ENCODE results near the gene WDR93. TPM values are rescaled to one million over a fixed set of nuclear protein-coding genes. Genes with fewer than 3 reads are reported as not detected.
A peak's percentile ranks its signal among the peaks of the same experiment; 100 is the strongest.

Gene WDR93
- total and polyA plus RNA-seq, 9 donors: 0.04 to 0.32 (median 0.18) TPM; not detected in 1

- H3K4me3 ChIP-seq (ENCODE audit: low read length): no peak overlapping the region
- peak overlapping the region; percentile 52 for H3K27ac ChIP-seq (ENCODE audit: low read length)
- H3K4me1 ChIP-seq (ENCODE audit: control insufficient read depth, insufficient read depth, low read length): peaks cover 25% of the 10 kb centered on the region
- no peaks in the 10 kb centered on the region for H3K36me3 ChIP-seq (ENCODE audit: control insufficient read depth, insufficient read depth, low read length)
- H3K27me3 ChIP-seq (ENCODE audit: control insufficient read depth, insufficient read depth, low read length): no peaks in the 10 kb centered on the region
- DNase-seq: peak; percentile 87
- H3K9me3 ChIP-seq (replicated peaks; ENCODE audit: control insufficient read depth, low read depth, low read length): no peaks in the 10 kb centered on the region
- 22% methylated on average over 8 of the region's 11 CpGs for WGBS (ENCODE audit: insufficient coverage)
These were observed 27.6 kb upstream of the WDR93 start for GRCh38 chr15:89662893-89663626.

GRCh38 chr15:89664441-89665350, 25.9 kb upstream of the WDR93 start:
- H3K4me1 ChIP-seq (ENCODE audit: control insufficient read depth, insufficient read depth, low read length): peaks cover 25% of the 10 kb centered on the region
- H3K4me3 ChIP-seq (ENCODE audit: low read length): peak overlapping the region; percentile 43
- WGBS (ENCODE audit: insufficient coverage): 100% methylated on average over 2 of the region's 13 CpGs
- peak overlapping the region; percentile 80 for H3K27ac ChIP-seq (ENCODE audit: low read length)
- H3K36me3 ChIP-seq (ENCODE audit: control insufficient read depth, insufficient read depth, low read length): no peaks in the 10 kb centered on the region
- H3K27me3 ChIP-seq (ENCODE audit: control insufficient read depth, insufficient read depth, low read length): no peaks in the 10 kb centered on the region
- H3K9me3 ChIP-seq (replicated peaks; ENCODE audit: control insufficient read depth, low read depth, low read length): no peaks in the 10 kb centered on the region
- no peak for DNase-seq

GRCh38 chr15:89665449-89666181, 25.0 kb upstream of the WDR93 start:
- Histone ChIP-seq H3K27me3 (ENCODE audit: control insufficient read depth, insufficient read depth, low read length) (no peaks in the 10 kb centered on the region), H3K36me3 (ENCODE audit: control insufficient read depth, insufficient read depth, low read length) (no peaks in the 10 kb centered on the region), H3K4me3 (ENCODE audit: low read length) (peak overlapping the region; percentile 43), H3K4me1 (ENCODE audit: control insufficient read depth, insufficient read depth, low read length) (peaks cover 25% of the 10 kb centered on the region), H3K27ac (ENCODE audit: low read length) (peak overlapping the region; percentile 95), H3K9me3 (replicated peaks; ENCODE audit: control insufficient read depth, low read depth, low read length) (no peaks in the 10 kb centered on the region)
- 1% methylated on average over 71 of the region's 72 CpGs for WGBS (ENCODE audit: insufficient coverage)
- DNase-seq: peak; percentile 89

GRCh38 chr15:89666184-89666857, 24.3 kb upstream of the WDR93 start:
- Histone ChIP-seq H3K4me1 (ENCODE audit: control insufficient read depth, insufficient read depth, low read length) (peaks cover 25% of the 10 kb centered on the region), H3K4me3 (ENCODE audit: low read length) (no peak overlapping the region), H3K27ac (ENCODE audit: low read length) (peak overlapping the region; percentile 95), H3K36me3 (ENCODE audit: control insufficient read depth, insufficient read depth, low read length) (no peaks in the 10 kb centered on the region), H3K27me3 (ENCODE audit: control insufficient read depth, insufficient read depth, low read length) (no peaks in the 10 kb centered on the region), H3K9me3 (replicated peaks; ENCODE audit: control insufficient read depth, low read depth, low read length) (no peaks in the 10 kb centered on the region)
- DNase-seq: no peak
- 64% methylated on average over 4 of the region's 8 CpGs for WGBS (ENCODE audit: insufficient coverage)

GRCh38 chr15:89666858-89667705, 23.5 kb upstream of the WDR93 start:
- no peaks in the 10 kb centered on the region for H3K36me3 ChIP-seq (ENCODE audit: control insufficient read depth, insufficient read depth, low read length)
- H3K4me3 ChIP-seq (ENCODE audit: low read length): no peak overlapping the region
- WGBS (ENCODE audit: insufficient coverage): 64% methylated on average over 6 of the region's 13 CpGs
- H3K9me3 ChIP-seq (replicated peaks; ENCODE audit: control insufficient read depth, low read depth, low read length): no peaks in the 10 kb centered on the region
- no peaks in the 10 kb centered on the region for H3K27me3 ChIP-seq (ENCODE audit: control insufficient read depth, insufficient read depth, low read length)
- H3K4me1 ChIP-seq (ENCODE audit: control insufficient read depth, insufficient read depth, low read length): peaks cover 25% of the 10 kb centered on the region
- DNase-seq: no peak
- no peak overlapping the region for H3K27ac ChIP-seq (ENCODE audit: low read length)

GRCh38 chr15:89667706-89667960, 23.0 kb upstream of the WDR93 start:
- Histone ChIP-seq H3K27ac (ENCODE audit: low read length) (no peak overlapping the region), H3K36me3 (ENCODE audit: control insufficient read depth, insufficient read depth, low read length) (no peaks in the 10 kb centered on the region), H3K4me3 (ENCODE audit: low read length) (no peak overlapping the region), H3K9me3 (replicated peaks; ENCODE audit: control insufficient read depth, low read depth, low read length) (no peaks in the 10 kb centered on the region), H3K4me1 (ENCODE audit: control insufficient read depth, insufficient read depth, low read length) (peaks cover 22% of the 10 kb centered on the region), H3K27me3 (ENCODE audit: control insufficient read depth, insufficient read depth, low read length) (no peaks in the 10 kb centered on the region)
- DNase-seq: no peak
- WGBS (ENCODE audit: insufficient coverage): 85% methylated on average over 5 of the region's 7 CpGs

- H3K36me3 ChIP-seq (ENCODE audit: control insufficient read depth, insufficient read depth, low read length): no peaks in the 10 kb centered on the region
- WGBS (ENCODE audit: insufficient coverage): no CpG with 5 or more reads among the region's 3 CpGs
- H3K4me1 ChIP-seq (ENCODE audit: control insufficient read depth, insufficient read depth, low read length): peaks cover 17% of the 10 kb centered on the region
- DNase-seq: no peak
- no peak overlapping the region for H3K27ac ChIP-seq (ENCODE audit: low read length)
- no peaks in the 10 kb centered on the region for H3K9me3 ChIP-seq (replicated peaks; ENCODE audit: control insufficient read depth, low read depth, low read length)
- H3K4me3 ChIP-seq (ENCODE audit: low read length): no peak overlapping the region
- no peaks in the 10 kb centered on the region for H3K27me3 ChIP-seq (ENCODE audit: control insufficient read depth, insufficient read depth, low read length)
These were observed 22.4 kb upstream of the WDR93 start for GRCh38 chr15:89668171-89668570.

- WGBS (ENCODE audit: insufficient coverage): 87% methylated on average over 7 of the region's 9 CpGs
- Histone ChIP-seq H3K4me3 (ENCODE audit: low read length) (no peak overlapping the region), H3K4me1 (ENCODE audit: control insufficient read depth, insufficient read depth, low read length) (peaks cover 15% of the 10 kb centered on the region), H3K9me3 (replicated peaks; ENCODE audit: control insufficient read depth, low read depth, low read length) (no peaks in the 10 kb centered on the region), H3K36me3 (ENCODE audit: control insufficient read depth, insufficient read depth, low read length) (no peaks in the 10 kb centered on the region), H3K27ac (ENCODE audit: low read length) (no peak overlapping the region), H3K27me3 (ENCODE audit: control insufficient read depth, insufficient read depth, low read length) (no peaks in the 10 kb centered on the region)
- DNase-seq: no peak
These were observed 21.2 kb upstream of the WDR93 start for GRCh38 chr15:89669309-89669865.

- H3K27ac ChIP-seq (ENCODE audit: low read length): no peak overlapping the region
- H3K36me3 ChIP-seq (ENCODE audit: control insufficient read depth, insufficient read depth, low read length): no peaks in the 10 kb centered on the region
- H3K9me3 ChIP-seq (replicated peaks; ENCODE audit: control insufficient read depth, low read depth, low read length): no peaks in the 10 kb centered on the region
- DNase-seq: no peak
- H3K4me1 ChIP-seq (ENCODE audit: control insufficient read depth, insufficient read depth, low read length): peaks cover 9% of the 10 kb centered on the region
- no peak overlapping the region for H3K4me3 ChIP-seq (ENCODE audit: low read length)
- no peaks in the 10 kb centered on the region for H3K27me3 ChIP-seq (ENCODE audit: control insufficient read depth, insufficient read depth, low read length)
- 87% methylated on average over 15 of the region's 15 CpGs for WGBS (ENCODE audit: insufficient coverage)
These were observed 20.7 kb upstream of the WDR93 start for GRCh38 chr15:89669941-89670340.

Data from muscle of leg (tissue), 11 donors.